CD4-positive, alpha-beta T cell treated with Interleukin-4 for 1 hour (primary cell): ENCODE results near the gene IQCF2.
"Not testable (repeated sequence)": the region's sequence is repeated elsewhere in the genome, so short reads cannot be mapped to it uniquely, and the experiment has no call there.

Experiments
- DNase-seq, 2 donors: peaks; one replicate each; pipeline ENCODE4 v3.0.0-alpha.2; 2020 to 2022

Gene IQCF2

GRCh38 chr3:51860703-51861665 is at the start of gene IQCF2:
Gene IQCF2 (plus strand): TSS chr3:51861615. CDS start chr3:51861667, 52 bp downstream.
- no peak for DNase-seq

GRCh38 chr3:51813539-51813938 is 47.9 kb upstream of the IQCF2 start:
- DNase-seq = no peak

- DNase-seq = no peak
Measured at GRCh38 chr3:51814034-51814433, 47.4 kb upstream of the IQCF2 start.

- DNase-seq = no peak
Measured at GRCh38 chr3:51815614-51816013, 45.8 kb upstream of the IQCF2 start.

- no peak for DNase-seq
Measured at GRCh38 chr3:51816723-51817122, 44.7 kb upstream of the IQCF2 start.

GRCh38 chr3:51817375-51817774 is 44.0 kb upstream of the IQCF2 start:
- no peak for DNase-seq

- no peak for DNase-seq
Measured at GRCh38 chr3:51819151-51819550, 42.3 kb upstream of the IQCF2 start.

- no peak for DNase-seq
Measured at GRCh38 chr3:51819709-51820406, 41.6 kb upstream of the IQCF2 start.

GRCh38 chr3:51828297-51828696 is 33.1 kb upstream of the IQCF2 start:
- DNase-seq = no peak

- DNase-seq = no peak
Measured at GRCh38 chr3:51830345-51830744, 31.1 kb upstream of the IQCF2 start.

- no peak for DNase-seq
Measured at GRCh38 chr3:51830836-51831385, 30.5 kb upstream of the IQCF2 start.

- no peak for DNase-seq
Measured at GRCh38 chr3:51836606-51837005, 24.8 kb upstream of the IQCF2 start.

- DNase-seq = no peak
Measured at GRCh38 chr3:51845129-51845528, 16.3 kb upstream of the IQCF2 start.

- not testable (repeated sequence) for DNase-seq
Measured at GRCh38 chr3:51855411-51855810, 6.0 kb upstream of the IQCF2 start.

GRCh38 chr3:51862886-51863285 is 1.5 kb downstream of the IQCF2 start:
- no peak for DNase-seq

GRCh38 chr3:51868896-51869295 is 7.5 kb downstream of the IQCF2 start:
- DNase-seq = not testable (repeated sequence)

GRCh38 chr3:51869304-51869703 is 7.9 kb downstream of the IQCF2 start:
- no peak for DNase-seq

GRCh38 chr3:51873253-51873766 is 11.9 kb downstream of the IQCF2 start:
- DNase-seq = no peak

GRCh38 chr3:51873876-51874275 is 12.5 kb downstream of the IQCF2 start:
- DNase-seq = no peak

- DNase-seq = no peak
Measured at GRCh38 chr3:51874411-51874810, 13.0 kb downstream of the IQCF2 start.

- no peak for DNase-seq
Measured at GRCh38 chr3:51874889-51875288, 13.5 kb downstream of the IQCF2 start.

- DNase-seq = no peak
Measured at GRCh38 chr3:51875501-51875900, 14.1 kb downstream of the IQCF2 start, which contains the start of gene IQCF5. Gene IQCF5 (minus strand): TSS chr3:51875601. CDS start chr3:51875531, 70 bp downstream.

- DNase-seq = no peak
Measured at GRCh38 chr3:51876186-51876585, 14.8 kb downstream of the IQCF2 start.
